Right lobe of liver (tissue), 6 donors: ENCODE data around the gene EYA2. TPM values are rescaled to one million over a fixed set of nuclear protein-coding genes. Genes with fewer than 3 reads are reported as not detected.

Experiments
- ATAC-seq, 4 donors: fragments of 200-7000 bp; cut with Tn5 transposase; one replicate each; pipeline ENCODE4 v1.9.1; 2020; ENCODE audit warnings: mild to moderate bottlenecking in 4 of 4, moderate library complexity in 4 of 4
- DNase-seq, 3 donors: peaks; one replicate each; pipeline ENCODE4 v3.0.0-alpha.2; 2020
- H3K27ac ChIP-seq, 3 donors: fragments of 200-600 bp; one replicate each; pipeline ENCODE4 v1.8.0; 2022
- H3K27me3 ChIP-seq, 2 donors: fragments of 200-600 bp; one replicate each; pipeline ENCODE4 v1.8.0; 2022
- H3K36me3 ChIP-seq, 4 donors: fragments of 200-600 bp; sonication (generic) in 1 of 4; one replicate each; pipeline versions ENCODE4 v1.5.1 to v1.8.0; 2017 to 2022; ENCODE audit warnings: control low read depth in 1 of 4
- H3K4me1 ChIP-seq, 4 donors: fragments of 200-600 bp; sonication (generic) in 1 of 4; one replicate each; pipeline versions ENCODE4 v1.5.1 to v1.8.0; 2017 to 2022; ENCODE audit warnings: control low read depth in 1 of 4
- H3K4me3 ChIP-seq, 3 donors: fragments of 200-600 bp; one replicate each; pipeline ENCODE4 v1.8.0; 2022
- H3K9me3 ChIP-seq, 4 donors: fragments of 200-600 bp; sonication (generic) in 1 of 4; one replicate each; pipeline versions ENCODE4 v1.5.1 to v1.8.0; 2017 to 2022; ENCODE audit warnings: control low read depth in 1 of 4
- CTCF ChIP-seq, 4 donors: fragments of 200-600 bp in 3 of 4; fragments of 450-650 bp in 1 of 4; IDR thresholded peaks; one replicate each; pipeline versions ENCODE4 v1.5.1 to v1.8.0; 2016 to 2022; ENCODE audit warnings: antibody characterized with exemption in 4 of 4, mild to moderate bottlenecking in 2 of 4
- POLR2A ChIP-seq: fragments of 450-650 bp; IDR thresholded peaks from one replicate; pipeline ENCODE4 v1.6.1; 2017; ENCODE audit warnings: antibody characterized with exemption, mild to moderate bottlenecking
- WGBS: methylation state at CpG from one replicate; pipeline ENCODE4 v1.1.6; 2018; ENCODE audit warnings: low coverage, low lambda C conversion rate; ENCODE audit not compliant: insufficient coverage; ENCODE audit errors: missing lambda C conversion rate; 5-methylcytosine and 5-hydroxymethylcytosine counted together
- intact Hi-C, 2 donors: fragments of 100-400 bp; cut with DNase I; formaldehyde crosslinking; loops; one replicate each; pipeline versions ENCODE4 v1.11.2 to v1.14.1; 2022
- total RNA-seq, 6 experiments: library from RNA; depleted of rRNA in 2 of 6; stranded (reverse); fragments of >200 nt in 2 of 6; fragmentation: NEBNext Ultra II Directional in 3 of 6; extraction: Animal tissue kit (Norgen Biotek cat#: 25700) in 3 of 6; gene quantifications; one replicate each; pipeline versions ENCODE4 v1.1.0 to v1.2.4, GENCODE V29; 2016 to 2023
- donor health status: DM: no; HTN: yes; CAD: no.
- donor health status: DM: no; HTN: no; CAD: no.
- donor health status: DM: no; HTN: no; CAD: no.
- donor health status: DM: no; HTN: yes; CAD: no.
- donor health status: DM: no; HTN: yes; CAD: no.

Gene EYA2
- total RNA-seq, 6 experiments from 2014 or later, result 0.12 to 3.0 (median 0.49) TPM

DNA sequence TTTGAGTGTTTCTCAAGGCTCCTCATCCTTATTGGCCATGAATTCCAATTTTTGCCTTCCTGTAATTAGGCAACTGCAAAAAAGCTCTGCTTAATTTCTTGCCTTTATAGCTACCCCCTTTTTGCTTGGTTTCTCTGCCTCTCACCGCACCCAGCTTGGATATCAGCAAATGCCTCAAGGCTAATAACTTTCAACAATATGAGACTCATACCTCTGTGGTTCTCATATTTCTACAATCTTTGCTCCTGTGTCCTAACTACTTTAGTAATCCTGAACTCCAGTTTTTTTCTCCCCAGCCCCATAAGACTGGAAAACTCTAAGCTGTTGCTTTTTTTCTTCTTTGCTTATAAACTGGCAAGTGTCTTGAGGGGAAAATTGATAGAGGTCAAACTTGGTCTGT is 88.8 kb downstream of the EYA2 start:
- no peak overlapping the region for H3K27ac ChIP-seq
- ATAC-seq (no peak), DNase-seq (no peak)
- H3K4me1 ChIP-seq, result no peaks in the 10 kb centered on the region
- H3K4me3 ChIP-seq, result no peak overlapping the region
- TF ChIP-seq POLR2A (no peak), CTCF (IDR thresholded peaks at IDR 0.05) (no peak)
- H3K9me3 ChIP-seq, result no peaks in the 10 kb centered on the region
- H3K27me3 ChIP-seq, result no peaks in the 10 kb centered on the region
- H3K36me3 ChIP-seq, result no peaks in the 10 kb centered on the region
- intact Hi-C loops, result no loop called here
- 76% methylated on average over 1 of the region's 1 CpG for WGBS

- H3K36me3 ChIP-seq, result no peaks in the 10 kb centered on the region
- no peaks in the 10 kb centered on the region for H3K27me3 ChIP-seq
- no peaks in the 10 kb centered on the region for H3K4me1 ChIP-seq
- TF ChIP-seq CTCF (IDR thresholded peaks at IDR 0.05), result no peak
- no peak for TF ChIP-seq POLR2A
- 21% methylated on average over 1 of the region's 1 CpG for WGBS
- intact Hi-C loops, result no loop called here
- no peak overlapping the region for H3K4me3 ChIP-seq
- H3K9me3 ChIP-seq, result no peaks in the 10 kb centered on the region
- ATAC-seq, result no peak
- no peak overlapping the region for H3K27ac ChIP-seq
- DNase-seq, result no peak
Measured at GRCh38 chr20:46984405-46984804, 89.8 kb downstream of the EYA2 start.

DNA sequence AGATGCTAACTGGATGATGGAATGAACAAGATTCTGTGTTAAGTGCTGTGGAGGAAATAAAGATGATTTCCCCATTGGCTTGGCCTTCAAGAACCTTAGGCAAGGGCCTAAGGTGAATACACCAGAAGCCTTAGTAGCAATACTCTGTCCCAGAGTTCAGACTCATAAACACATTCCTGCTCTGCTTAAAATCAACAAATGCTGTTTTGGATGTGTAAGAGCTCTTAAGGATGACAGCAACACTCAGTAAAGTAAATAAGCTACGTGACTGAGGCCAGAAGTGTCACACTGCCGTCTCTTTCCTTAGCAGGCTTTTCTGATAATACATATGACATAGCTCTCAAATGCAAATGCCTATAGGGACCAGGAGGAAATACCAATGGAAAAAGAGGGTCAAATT is 90.6 kb downstream of the EYA2 start:
- Histone ChIP-seq H3K4me3 (no peak overlapping the region), H3K4me1 (no peaks in the 10 kb centered on the region), H3K27me3 (no peaks in the 10 kb centered on the region), H3K36me3 (no peaks in the 10 kb centered on the region), H3K9me3 (no peaks in the 10 kb centered on the region), H3K27ac (no peak overlapping the region)
- TF ChIP-seq CTCF (IDR thresholded peaks at IDR 0.05) (no peak), POLR2A (no peak)
- intact Hi-C loops, result no loop called here
- DNase-seq (no peak), ATAC-seq (no peak)
- 41% methylated on average over 2 of the region's 2 CpGs for WGBS

DNA sequence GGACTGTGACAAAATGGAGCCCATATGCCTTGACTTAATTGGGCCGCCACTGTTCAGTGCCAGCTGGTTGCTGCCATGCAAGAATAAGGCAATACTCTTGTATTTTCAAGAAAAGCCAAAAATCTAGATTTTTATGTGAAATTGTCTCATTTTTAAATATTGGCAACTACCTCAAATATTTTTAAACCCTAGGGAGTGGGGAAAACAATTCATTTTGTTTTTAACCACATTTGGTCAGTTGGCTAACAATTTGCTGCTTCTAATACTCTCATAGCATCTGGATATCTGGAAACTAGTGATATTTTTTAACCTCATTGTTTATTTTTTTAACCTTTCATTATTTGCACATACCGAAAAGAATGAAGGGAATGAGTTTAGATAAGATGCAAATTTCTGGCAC is 91.0 kb downstream of the EYA2 start:
- Histone ChIP-seq H3K4me3 (no peak overlapping the region), H3K27me3 (no peaks in the 10 kb centered on the region), H3K4me1 (no peaks in the 10 kb centered on the region), H3K9me3 (no peaks in the 10 kb centered on the region), H3K36me3 (no peaks in the 10 kb centered on the region), H3K27ac (no peak overlapping the region)
- TF ChIP-seq POLR2A, result no peak
- no peak for TF ChIP-seq CTCF (IDR thresholded peaks at IDR 0.05)
- ATAC-seq (no peak), DNase-seq (no peak)
- intact Hi-C loops, result no loop called here
- 46% methylated on average over 2 of the region's 2 CpGs for whole genome bisulfite sequencing

- no peak for ATAC-seq
- intact Hi-C loops, result no loop called here
- Histone ChIP-seq H3K9me3 (no peaks in the 10 kb centered on the region), H3K36me3 (no peaks in the 10 kb centered on the region), H3K4me1 (no peaks in the 10 kb centered on the region), H3K27me3 (no peaks in the 10 kb centered on the region), H3K27ac (no peak overlapping the region), H3K4me3 (no peak overlapping the region)
- no peak for DNase-seq
- TF ChIP-seq CTCF (IDR thresholded peaks at IDR 0.05), result no peak
- no peak for TF ChIP-seq POLR2A
- 66% methylated on average over 5 of the region's 5 CpGs for WGBS
Measured at GRCh38 chr20:46987001-46987400, 92.4 kb downstream of the EYA2 start.
